SK-N-SH treated with all-trans-retinoic acid at 6 μM for 48 hours (cell line): ENCODE results near the gene FOXP3.

Experiments
- ATAC-seq: fragments of 200-7000 bp; cut with Tn5 transposase; 3 replicates; pipeline ENCODE4 v1.9.1; 2020; ENCODE audit warnings: mild to moderate bottlenecking, moderate library complexity
- ARNTL ChIP-seq: fragments of 450-650 bp; formaldehyde crosslinking; IDR thresholded peaks from 2 replicates; pipeline ENCODE4 v1.5.0; 2020; ENCODE audit warnings: low read depth, mild to moderate bottlenecking, moderate library complexity, borderline replicate concordance
- BACH2 ChIP-seq: fragments of 250-450 bp; sonication (Bioruptor Pico); IDR thresholded peaks from 2 replicates; pipeline ENCODE4 v1.9.0; 2021; ENCODE audit warnings: mild to moderate bottlenecking, borderline replicate concordance
- CSDC2 ChIP-seq: fragments of 250-450 bp; sonication (Bioruptor Pico); IDR thresholded peaks from 2 replicates; pipeline ENCODE4 v1.5.0; 2020; ENCODE audit warnings: mild to moderate bottlenecking, moderate library complexity
- ESRRG ChIP-seq: fragments of 250-450 bp; sonication (Bioruptor Pico); IDR thresholded peaks from 2 replicates; pipeline ENCODE4 v1.6.1; 2021; ENCODE audit warnings: mild to moderate bottlenecking
- GLIS3 ChIP-seq: fragments of 250-450 bp; sonication (Bioruptor Pico); IDR thresholded peaks from 2 replicates; pipeline ENCODE4 v1.5.0; 2020; ENCODE audit warnings: mild to moderate bottlenecking, moderate library complexity
- ISL1 ChIP-seq: fragments of 250-450 bp; sonication (Bioruptor Pico); IDR thresholded peaks from 2 replicates; pipeline ENCODE4 v2.1.2; 2022; ENCODE audit warnings: mild to moderate bottlenecking, moderate library complexity
- OSR1 ChIP-seq: fragments of 250-450 bp; sonication (Bioruptor Pico); IDR thresholded peaks from 2 replicates; pipeline ENCODE4 v1.8.0; 2022; ENCODE audit warnings: moderate library complexity, mild to moderate bottlenecking, inconsistent platforms
- PPARA ChIP-seq: fragments of 250-450 bp; sonication (Bioruptor Pico); IDR thresholded peaks from 2 replicates; pipeline ENCODE4 v1.5.0; 2020; ENCODE audit warnings: mild to moderate bottlenecking, borderline replicate concordance
- RARB ChIP-seq: fragments of 250-450 bp; sonication (Bioruptor Pico); IDR thresholded peaks from 2 replicates; pipeline ENCODE4 v1.8.0; 2021; ENCODE audit warnings: mild to moderate bottlenecking, moderate library complexity
- TCF4 ChIP-seq: fragments of 250-450 bp; sonication (Bioruptor Pico); IDR thresholded peaks from 2 replicates; pipeline ENCODE4 v1.8.0; 2021; ENCODE audit warnings: mild to moderate bottlenecking, moderate library complexity, borderline replicate concordance
- TOX ChIP-seq: fragments of 250-450 bp; sonication (Bioruptor Pico); IDR thresholded peaks from 2 replicates; pipeline ENCODE4 v1.8.0; 2021; ENCODE audit warnings: mild to moderate bottlenecking, moderate library complexity, borderline replicate concordance
- ZC3H10 ChIP-seq: fragments of 250-450 bp; sonication (Bioruptor Pico); IDR thresholded peaks from 2 replicates; pipeline ENCODE4 v1.5.1; 2021; ENCODE audit warnings: mild to moderate bottlenecking, moderate library complexity
- ZFP30 ChIP-seq: fragments of 450-650 bp; formaldehyde crosslinking; IDR thresholded peaks from 2 replicates; pipeline ENCODE4 v1.5.0; 2022; ENCODE audit warnings: mild to moderate bottlenecking, moderate library complexity
- ZNF70 ChIP-seq: fragments of 450-650 bp; formaldehyde crosslinking; IDR thresholded peaks from 2 replicates; pipeline ENCODE4 v1.5.0; 2020; ENCODE audit warnings: mild to moderate bottlenecking, moderate library complexity
- ZNF8 ChIP-seq: fragments of 450-650 bp; formaldehyde crosslinking; IDR thresholded peaks from 2 replicates; pipeline ENCODE4 v1.5.0; 2020; ENCODE audit warnings: mild to moderate bottlenecking, moderate library complexity
- TF ChIP-seq, protein P1 (sequence below): fragments of 250-450 bp; sonication (Bioruptor Pico); IDR thresholded peaks from 2 replicates; pipeline ENCODE4 v1.5.1; 2021; ENCODE audit warnings: mild to moderate bottlenecking, moderate library complexity
- TF ChIP-seq, protein P2 (sequence below): fragments of 250-450 bp; sonication (Bioruptor Pico); IDR thresholded peaks from 2 replicates; pipeline ENCODE4 v1.8.0; 2020; ENCODE audit warnings: mild to moderate bottlenecking, moderate library complexity, borderline replicate concordance
- TF ChIP-seq, protein P3 (sequence below): fragments of 250-450 bp; sonication (Bioruptor Pico); IDR thresholded peaks from 2 replicates; pipeline ENCODE4 v1.8.0; 2021; ENCODE audit warnings: low read depth, mild to moderate bottlenecking, moderate library complexity, borderline replicate concordance
- TF ChIP-seq, protein P4 (sequence below): fragments of 250-450 bp; sonication (Bioruptor Pico); IDR thresholded peaks from 2 replicates; pipeline ENCODE4 v1.5.1; 2020; ENCODE audit warnings: low read depth, mild to moderate bottlenecking, moderate library complexity
- TF ChIP-seq, protein P5 (sequence below): fragments of 250-450 bp; sonication (Bioruptor Pico); IDR thresholded peaks from 2 replicates; pipeline ENCODE4 v1.5.0; 2020; ENCODE audit warnings: mild to moderate bottlenecking, moderate library complexity

Gene FOXP3

DNA sequence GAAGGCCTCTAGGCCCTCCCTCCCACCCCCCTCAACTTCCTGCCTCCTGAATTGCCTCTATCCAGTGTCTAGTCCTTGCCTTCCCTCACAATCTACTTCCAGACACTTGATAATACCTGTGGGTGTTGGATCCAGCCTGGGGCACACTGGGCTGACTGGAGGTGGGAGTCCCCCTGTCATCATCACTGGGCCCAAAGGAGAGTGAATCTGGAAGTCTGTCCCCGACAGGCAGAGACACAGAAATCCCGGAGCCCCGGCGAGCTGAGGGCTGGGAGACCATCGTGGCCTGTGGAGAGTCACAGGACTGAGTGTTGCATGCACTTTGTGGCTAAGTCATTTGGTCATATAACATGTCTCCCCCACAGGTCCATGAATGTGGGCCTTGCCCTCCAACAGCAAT lies 56.1 kb downstream of the FOXP3 start:
- TF ChIP-seq OSR1 (CRISPR knock-in tag) (no peak), RARB (CRISPR knock-in tag) (no peak), ZNF70 (no peak)
- TF ChIP-seq, protein P1, sequence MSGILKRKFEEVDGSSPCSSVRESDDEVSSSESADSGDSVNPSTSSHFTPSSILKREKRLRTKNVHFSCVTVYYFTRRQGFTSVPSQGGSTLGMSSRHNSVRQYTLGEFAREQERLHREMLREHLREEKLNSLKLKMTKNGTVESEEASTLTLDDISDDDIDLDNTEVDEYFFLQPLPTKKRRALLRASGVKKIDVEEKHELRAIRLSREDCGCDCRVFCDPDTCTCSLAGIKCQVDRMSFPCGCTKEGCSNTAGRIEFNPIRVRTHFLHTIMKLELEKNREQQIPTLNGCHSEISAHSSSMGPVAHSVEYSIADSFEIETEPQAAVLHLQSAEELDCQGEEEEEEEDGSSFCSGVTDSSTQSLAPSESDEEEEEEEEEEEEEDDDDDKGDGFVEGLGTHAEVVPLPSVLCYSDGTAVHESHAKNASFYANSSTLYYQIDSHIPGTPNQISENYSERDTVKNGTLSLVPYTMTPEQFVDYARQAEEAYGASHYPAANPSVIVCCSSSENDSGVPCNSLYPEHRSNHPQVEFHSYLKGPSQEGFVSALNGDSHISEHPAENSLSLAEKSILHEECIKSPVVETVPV (CRISPR knock-in tag), result no peak
- TF ChIP-seq, all 23 proteins: peak for 0

DNA sequence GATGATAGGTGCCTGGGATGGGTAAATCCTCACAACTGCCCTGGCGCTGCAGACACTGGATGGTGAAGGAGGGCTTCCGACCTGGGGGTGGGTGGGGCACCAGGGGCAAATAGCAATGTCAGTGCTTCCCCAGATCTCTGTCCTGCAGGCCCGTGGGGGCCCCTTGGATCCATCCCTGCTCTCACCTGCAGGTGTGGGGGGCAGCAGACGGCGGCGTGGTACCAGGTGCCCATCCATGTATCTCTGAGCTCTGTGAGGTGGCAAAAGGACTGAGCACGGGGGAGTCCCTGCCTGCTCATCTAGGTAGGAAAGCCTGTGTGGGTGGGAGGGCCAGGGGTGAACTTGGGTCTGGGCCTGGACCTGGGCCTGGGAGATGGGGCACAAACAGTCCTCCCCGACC lies 58.0 kb downstream of the FOXP3 start:
- TF ChIP-seq ZNF8 (no peak), ZC3H10 (CRISPR knock-in tag) (no peak), TCF4 (CRISPR knock-in tag) (no peak), ZNF70 (no peak), ZFP30 (CRISPR knock-in tag) (no peak), PPARA (CRISPR knock-in tag) (no peak), GLIS3 (no peak), RARB (CRISPR knock-in tag) (no peak), ESRRG (CRISPR knock-in tag) (no peak), ISL1 (CRISPR knock-in tag) (no peak), BACH2 (CRISPR knock-in tag) (no peak), ARNTL (CRISPR knock-in tag) (no peak), CSDC2 (CRISPR knock-in tag) (no peak), TOX (no peak)
- TF ChIP-seq, protein P1 (CRISPR knock-in tag), result no peak
- TF ChIP-seq, protein P2, sequence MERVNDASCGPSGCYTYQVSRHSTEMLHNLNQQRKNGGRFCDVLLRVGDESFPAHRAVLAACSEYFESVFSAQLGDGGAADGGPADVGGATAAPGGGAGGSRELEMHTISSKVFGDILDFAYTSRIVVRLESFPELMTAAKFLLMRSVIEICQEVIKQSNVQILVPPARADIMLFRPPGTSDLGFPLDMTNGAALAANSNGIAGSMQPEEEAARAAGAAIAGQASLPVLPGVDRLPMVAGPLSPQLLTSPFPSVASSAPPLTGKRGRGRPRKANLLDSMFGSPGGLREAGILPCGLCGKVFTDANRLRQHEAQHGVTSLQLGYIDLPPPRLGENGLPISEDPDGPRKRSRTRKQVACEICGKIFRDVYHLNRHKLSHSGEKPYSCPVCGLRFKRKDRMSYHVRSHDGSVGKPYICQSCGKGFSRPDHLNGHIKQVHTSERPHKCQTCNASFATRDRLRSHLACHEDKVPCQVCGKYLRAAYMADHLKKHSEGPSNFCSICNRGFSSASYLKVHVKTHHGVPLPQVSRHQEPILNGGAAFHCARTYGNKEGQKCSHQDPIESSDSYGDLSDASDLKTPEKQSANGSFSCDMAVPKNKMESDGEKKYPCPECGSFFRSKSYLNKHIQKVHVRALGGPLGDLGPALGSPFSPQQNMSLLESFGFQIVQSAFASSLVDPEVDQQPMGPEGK (CRISPR knock-in tag), result no peak
- TF ChIP-seq, protein P3, sequence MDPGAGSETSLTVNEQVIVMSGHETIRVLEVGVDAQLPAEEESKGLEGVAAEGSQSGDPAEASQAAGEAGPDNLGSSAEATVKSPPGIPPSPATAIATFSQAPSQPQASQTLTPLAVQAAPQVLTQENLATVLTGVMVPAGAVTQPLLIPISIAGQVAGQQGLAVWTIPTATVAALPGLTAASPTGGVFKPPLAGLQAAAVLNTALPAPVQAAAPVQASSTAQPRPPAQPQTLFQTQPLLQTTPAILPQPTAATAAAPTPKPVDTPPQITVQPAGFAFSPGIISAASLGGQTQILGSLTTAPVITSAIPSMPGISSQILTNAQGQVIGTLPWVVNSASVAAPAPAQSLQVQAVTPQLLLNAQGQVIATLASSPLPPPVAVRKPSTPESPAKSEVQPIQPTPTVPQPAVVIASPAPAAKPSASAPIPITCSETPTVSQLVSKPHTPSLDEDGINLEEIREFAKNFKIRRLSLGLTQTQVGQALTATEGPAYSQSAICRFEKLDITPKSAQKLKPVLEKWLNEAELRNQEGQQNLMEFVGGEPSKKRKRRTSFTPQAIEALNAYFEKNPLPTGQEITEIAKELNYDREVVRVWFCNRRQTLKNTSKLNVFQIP (CRISPR knock-in tag), result no peak
- TF ChIP-seq, protein P4, sequence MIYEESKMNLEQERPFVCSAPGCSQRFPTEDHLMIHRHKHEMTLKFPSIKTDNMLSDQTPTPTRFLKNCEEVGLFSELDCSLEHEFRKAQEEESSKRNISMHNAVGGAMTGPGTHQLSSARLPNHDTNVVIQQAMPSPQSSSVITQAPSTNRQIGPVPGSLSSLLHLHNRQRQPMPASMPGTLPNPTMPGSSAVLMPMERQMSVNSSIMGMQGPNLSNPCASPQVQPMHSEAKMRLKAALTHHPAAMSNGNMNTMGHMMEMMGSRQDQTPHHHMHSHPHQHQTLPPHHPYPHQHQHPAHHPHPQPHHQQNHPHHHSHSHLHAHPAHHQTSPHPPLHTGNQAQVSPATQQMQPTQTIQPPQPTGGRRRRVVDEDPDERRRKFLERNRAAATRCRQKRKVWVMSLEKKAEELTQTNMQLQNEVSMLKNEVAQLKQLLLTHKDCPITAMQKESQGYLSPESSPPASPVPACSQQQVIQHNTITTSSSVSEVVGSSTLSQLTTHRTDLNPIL (CRISPR knock-in tag), result no peak
- TF ChIP-seq, protein P5, sequence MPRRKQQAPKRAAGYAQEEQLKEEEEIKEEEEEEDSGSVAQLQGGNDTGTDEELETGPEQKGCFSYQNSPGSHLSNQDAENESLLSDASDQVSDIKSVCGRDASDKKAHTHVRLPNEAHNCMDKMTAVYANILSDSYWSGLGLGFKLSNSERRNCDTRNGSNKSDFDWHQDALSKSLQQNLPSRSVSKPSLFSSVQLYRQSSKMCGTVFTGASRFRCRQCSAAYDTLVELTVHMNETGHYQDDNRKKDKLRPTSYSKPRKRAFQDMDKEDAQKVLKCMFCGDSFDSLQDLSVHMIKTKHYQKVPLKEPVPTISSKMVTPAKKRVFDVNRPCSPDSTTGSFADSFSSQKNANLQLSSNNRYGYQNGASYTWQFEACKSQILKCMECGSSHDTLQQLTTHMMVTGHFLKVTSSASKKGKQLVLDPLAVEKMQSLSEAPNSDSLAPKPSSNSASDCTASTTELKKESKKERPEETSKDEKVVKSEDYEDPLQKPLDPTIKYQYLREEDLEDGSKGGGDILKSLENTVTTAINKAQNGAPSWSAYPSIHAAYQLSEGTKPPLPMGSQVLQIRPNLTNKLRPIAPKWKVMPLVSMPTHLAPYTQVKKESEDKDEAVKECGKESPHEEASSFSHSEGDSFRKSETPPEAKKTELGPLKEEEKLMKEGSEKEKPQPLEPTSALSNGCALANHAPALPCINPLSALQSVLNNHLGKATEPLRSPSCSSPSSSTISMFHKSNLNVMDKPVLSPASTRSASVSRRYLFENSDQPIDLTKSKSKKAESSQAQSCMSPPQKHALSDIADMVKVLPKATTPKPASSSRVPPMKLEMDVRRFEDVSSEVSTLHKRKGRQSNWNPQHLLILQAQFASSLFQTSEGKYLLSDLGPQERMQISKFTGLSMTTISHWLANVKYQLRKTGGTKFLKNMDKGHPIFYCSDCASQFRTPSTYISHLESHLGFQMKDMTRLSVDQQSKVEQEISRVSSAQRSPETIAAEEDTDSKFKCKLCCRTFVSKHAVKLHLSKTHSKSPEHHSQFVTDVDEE (CRISPR knock-in tag), result no peak
- ATAC-seq, result no peak

More for the DNA sequence above, 56.1 kb downstream of the FOXP3 start:
- no peak for ATAC-seq

DNA sequence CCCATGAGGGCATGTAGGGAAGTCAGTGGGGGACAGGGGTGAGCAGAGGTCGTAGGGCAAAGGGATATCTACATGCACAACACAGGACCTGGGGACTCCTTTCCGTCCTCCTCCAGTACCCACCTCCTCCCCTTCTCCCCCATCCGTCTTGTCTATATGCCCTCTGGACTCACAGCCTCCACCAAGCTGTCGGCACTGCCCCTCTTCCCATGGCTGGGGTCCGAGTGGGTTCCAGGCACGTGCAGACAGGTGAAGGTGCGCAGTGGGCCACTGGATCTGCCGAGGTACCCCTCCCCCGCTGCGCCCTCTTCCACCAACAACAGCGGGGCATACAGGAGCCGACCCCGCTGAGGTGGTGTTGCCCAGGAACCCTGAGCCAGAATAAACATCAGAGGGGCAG lies 59.1 kb downstream of the FOXP3 start:
- ATAC-seq, result no peak
- TF ChIP-seq PPARA (CRISPR knock-in tag), result no peak
- TF ChIP-seq, protein P2 (CRISPR knock-in tag), result no peak
- TF ChIP-seq, protein P3 (CRISPR knock-in tag), result no peak
- TF ChIP-seq OSR1 (CRISPR knock-in tag), result no peak
- no peak for TF ChIP-seq ZC3H10 (CRISPR knock-in tag)
- TF ChIP-seq, protein P1 (CRISPR knock-in tag), result no peak
- no peak for TF ChIP-seq ISL1 (CRISPR knock-in tag)
- no peak for TF ChIP-seq ZNF8
